Measurements from ENCODE around the gene PSPN.

Gene PSPN

GRCh38 chr19:6421075-6422014 is 45.6 kb upstream of the PSPN start:
- H3K36me3 ChIP-seq (replicated peaks; ENCODE audit: low read depth, low read length) = peaks cover 70% of the 10 kb centered on the region
- H2AFZ ChIP-seq (ENCODE audit: low read depth, low read length) = no peak overlapping the region
- H3K27me3 ChIP-seq (ENCODE audit: low read depth, low read length) = no peaks in the 10 kb centered on the region
- H4K20me1 ChIP-seq (ENCODE audit: insufficient read depth, low read length) = peaks cover 72% of the 10 kb centered on the region
- peaks cover 81% of the 10 kb centered on the region for H3K79me2 ChIP-seq (ENCODE audit: low read length)
- no peak overlapping the region for H3K4me2 ChIP-seq (ENCODE audit: low read length)
- H3K27ac ChIP-seq (ENCODE audit: low read length) = no peak overlapping the region
- H3K4me1 ChIP-seq (ENCODE audit: low read length) = peaks cover 24% of the 10 kb centered on the region
- H3K9me3 ChIP-seq (ENCODE audit: insufficient read depth, low read length) = no peaks in the 10 kb centered on the region
- no peak overlapping the region for H3K9ac ChIP-seq (ENCODE audit: low read length)
- no peak overlapping the region for H3K4me3 ChIP-seq (ENCODE audit: low read length)
- TF ChIP-seq CTCF (IDR thresholded peaks at IDR 0.05; ENCODE audit: low read depth, low read length) = no peak
- no peak for TF ChIP-seq EZH2phosphoT487 (IDR thresholded peaks at IDR 0.05; ENCODE audit: low read depth)

GRCh38 chr19:6418562-6418932 is 42.8 kb upstream of the PSPN start:
- Histone ChIP-seq H3K9ac (ENCODE audit: low read length) (no peak overlapping the region), H2AFZ (ENCODE audit: low read depth, low read length) (no peak overlapping the region), H4K20me1 (ENCODE audit: insufficient read depth, low read length) (peaks cover 67% of the 10 kb centered on the region), H3K27me3 (ENCODE audit: low read depth, low read length) (no peaks in the 10 kb centered on the region), H3K27ac (ENCODE audit: low read length) (no peak overlapping the region), H3K4me3 (ENCODE audit: low read length) (no peak overlapping the region), H3K9me3 (ENCODE audit: insufficient read depth, low read length) (no peaks in the 10 kb centered on the region), H3K36me3 (replicated peaks; ENCODE audit: low read depth, low read length) (peaks cover 93% of the 10 kb centered on the region), H3K4me1 (ENCODE audit: low read length) (peaks cover 14% of the 10 kb centered on the region), H3K79me2 (ENCODE audit: low read length) (peaks cover 65% of the 10 kb centered on the region), H3K4me2 (ENCODE audit: low read length) (no peak overlapping the region)
- TF ChIP-seq CTCF (IDR thresholded peaks at IDR 0.05; ENCODE audit: low read depth, low read length) = no peak
- TF ChIP-seq EZH2phosphoT487 (IDR thresholded peaks at IDR 0.05; ENCODE audit: low read depth) = no peak

- Histone ChIP-seq H3K9me3 (ENCODE audit: insufficient read depth, low read length) (no peaks in the 10 kb centered on the region), H3K9ac (ENCODE audit: low read length) (no peak overlapping the region), H2AFZ (ENCODE audit: low read depth, low read length) (no peak overlapping the region), H3K79me2 (ENCODE audit: low read length) (peaks cover 59% of the 10 kb centered on the region), H3K27ac (ENCODE audit: low read length) (no peak overlapping the region), H3K4me1 (ENCODE audit: low read length) (peaks cover 8% of the 10 kb centered on the region), H3K27me3 (ENCODE audit: low read depth, low read length) (no peaks in the 10 kb centered on the region), H3K4me3 (ENCODE audit: low read length) (no peak overlapping the region), H4K20me1 (ENCODE audit: insufficient read depth, low read length) (peaks cover 61% of the 10 kb centered on the region), H3K4me2 (ENCODE audit: low read length) (no peak overlapping the region), H3K36me3 (replicated peaks; ENCODE audit: low read depth, low read length) (peaks cover 91% of the 10 kb centered on the region)
- TF ChIP-seq EZH2phosphoT487 (IDR thresholded peaks at IDR 0.05; ENCODE audit: low read depth) (no peak), CTCF (IDR thresholded peaks at IDR 0.05; ENCODE audit: low read depth, low read length) (peak; percentile 20)
These were observed 42.2 kb upstream of the PSPN start for GRCh38 chr19:6417713-6418561.

Measured in OCI-LY3 (cell line).